HEK293T (cell line): ENCODE data around the gene CORO2B.

ENCODE experiments used
- ARNT ChIP-seq: fragments of 450-650 bp; IDR thresholded peaks from 2 replicates; pipeline ENCODE4 v1.6.1; 2017; ENCODE audit warnings: mild to moderate bottlenecking
- BHLHE40 ChIP-seq: fragments of 450-650 bp; IDR thresholded peaks from 2 replicates; pipeline ENCODE4 v1.6.1; 2016; ENCODE audit warnings: mild to moderate bottlenecking, moderate library complexity, borderline replicate concordance
- ELF4 ChIP-seq: fragments of 450-650 bp; IDR thresholded peaks from 2 replicates; pipeline ENCODE4 v1.6.1; 2017; ENCODE audit warnings: antibody characterized with exemption
- FOXK2 ChIP-seq: fragments of 450-650 bp; IDR thresholded peaks from 2 replicates; pipeline ENCODE4 v1.6.1; 2016; ENCODE audit warnings: mild to moderate bottlenecking
- FOXM1 ChIP-seq: fragments of 450-650 bp; IDR thresholded peaks from 2 replicates; pipeline ENCODE4 v1.6.1; 2017; ENCODE audit warnings: mild to moderate bottlenecking, borderline replicate concordance
- HDGF ChIP-seq: fragments of 450-650 bp; IDR thresholded peaks from 2 replicates; pipeline ENCODE4 v1.6.1; 2017; ENCODE audit warnings: antibody characterized with exemption, borderline replicate concordance
- LEF1 ChIP-seq: fragments of 450-650 bp; IDR thresholded peaks from 2 replicates; pipeline ENCODE4 v1.6.1; 2017; ENCODE audit warnings: mild to moderate bottlenecking, borderline replicate concordance
- SP1 ChIP-seq: fragments of 450-650 bp; IDR thresholded peaks from 2 replicates; pipeline ENCODE4 v1.6.1; 2017
- SUZ12 ChIP-seq: fragments of 450-650 bp; IDR thresholded peaks from 2 replicates; pipeline ENCODE4 v1.6.1; 2016; ENCODE audit warnings: mild to moderate bottlenecking
- TARDBP ChIP-seq: fragments of 450-650 bp; IDR thresholded peaks from 2 replicates; pipeline ENCODE4 v1.6.1; 2016
- TF ChIP-seq, protein P1 (sequence below): fragments of 450-650 bp; IDR thresholded peaks from 2 replicates; pipeline ENCODE4 v1.6.1; 2016

DNA sequence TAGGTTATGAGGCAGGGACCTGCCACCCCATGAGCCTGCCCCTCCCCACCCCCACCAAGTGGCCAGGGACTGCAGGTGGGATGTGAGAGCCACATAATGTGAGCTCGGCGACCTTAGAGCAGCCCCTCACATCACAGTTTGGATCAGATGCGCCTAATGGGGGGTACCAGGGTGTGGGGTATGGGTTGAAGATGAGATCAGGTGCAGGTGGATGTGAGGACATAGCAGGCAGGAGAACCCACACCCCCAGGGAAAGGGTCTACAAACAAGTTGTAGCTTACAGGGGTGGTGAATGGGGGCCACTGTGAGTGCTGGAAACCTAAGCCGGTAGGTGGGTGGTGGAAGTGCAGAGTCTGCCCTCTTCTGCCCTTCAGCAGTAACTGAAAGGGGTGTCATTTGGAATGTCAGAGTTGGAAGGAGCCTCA lies 94.0 kb downstream of the CORO2B start:
- TF ChIP-seq FOXK2 (no peak), HDGF (no peak), BHLHE40 (no peak), FOXM1 (no peak), ARNT (no peak), TARDBP (no peak), ELF4 (no peak), SP1 (no peak), SUZ12 (no peak), LEF1 (no peak)
- TF ChIP-seq, protein P1, sequence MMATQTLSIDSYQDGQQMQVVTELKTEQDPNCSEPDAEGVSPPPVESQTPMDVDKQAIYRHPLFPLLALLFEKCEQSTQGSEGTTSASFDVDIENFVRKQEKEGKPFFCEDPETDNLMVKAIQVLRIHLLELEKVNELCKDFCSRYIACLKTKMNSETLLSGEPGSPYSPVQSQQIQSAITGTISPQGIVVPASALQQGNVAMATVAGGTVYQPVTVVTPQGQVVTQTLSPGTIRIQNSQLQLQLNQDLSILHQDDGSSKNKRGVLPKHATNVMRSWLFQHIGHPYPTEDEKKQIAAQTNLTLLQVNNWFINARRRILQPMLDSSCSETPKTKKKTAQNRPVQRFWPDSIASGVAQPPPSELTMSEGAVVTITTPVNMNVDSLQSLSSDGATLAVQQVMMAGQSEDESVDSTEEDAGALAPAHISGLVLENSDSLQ: no peak
